ENCODE results near the gene PTPN1. TPM values are rescaled to one million over a fixed set of nuclear protein-coding genes. Genes with fewer than 3 reads are reported as not detected.

The PTPN1 gene
- total and polyA plus RNA-seq, 2 of the 13 experiments (the other 11 are each of a cell fraction or from before 2014, with no cell fraction given) = 17.7 to 37.2 TPM

DNA sequence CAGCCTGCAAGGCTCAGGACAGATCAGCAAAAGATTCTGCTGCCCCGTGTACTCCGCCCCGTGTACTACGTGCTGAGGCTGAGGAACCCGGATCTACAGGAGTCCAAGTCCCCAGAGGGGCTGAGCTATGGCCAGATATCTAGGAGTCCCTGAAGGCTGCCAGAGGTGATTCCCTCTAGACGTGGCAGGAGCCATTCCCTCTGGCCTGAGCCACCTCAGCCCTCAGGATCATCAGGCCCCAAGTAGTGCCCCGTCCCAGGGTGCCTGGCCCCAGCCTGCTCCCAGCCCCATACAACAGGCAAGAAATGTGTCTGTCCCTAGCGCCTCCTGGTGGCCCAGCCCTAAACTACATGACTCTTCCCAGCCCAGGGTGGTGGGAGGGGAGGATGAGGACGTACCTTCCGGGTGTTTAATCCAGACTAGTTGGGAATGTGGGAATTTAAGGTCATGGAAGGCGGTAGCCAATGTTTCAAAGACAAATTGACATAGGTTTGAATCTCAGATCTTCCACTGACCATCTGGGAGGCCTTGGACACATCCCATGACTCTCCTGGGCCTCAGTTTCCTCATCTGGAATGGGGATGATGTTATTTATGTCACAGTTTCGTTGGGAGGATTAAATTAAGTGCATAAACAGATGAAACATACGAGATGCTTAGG, 49.4 kb upstream of the PTPN1 start (continued):
- TF ChIP-seq GATAD1 (CRISPR knock-in tag; IDR thresholded peaks at IDR 0.05) (peak; percentile 63; the same call in 1 of the 2 replicates), ZNF260 (CRISPR knock-in tag; IDR thresholded peaks at IDR 0.05; ENCODE audit: borderline replicate concordance, low read depth) (0 out of 2 replicates have a peak, but pooled peaks have one; percentile 13), ZNF17 (CRISPR knock-in tag; IDR thresholded peaks at IDR 0.05) (no peak), MAZ (IDR thresholded peaks at IDR 0.05; ENCODE audit: borderline replicate concordance, low read depth, low read length) (peak; percentile 63; the same call in 1 of the 2 replicates), MAZ (CRISPR knock-in tag; IDR thresholded peaks at IDR 0.05; ENCODE audit: low read depth) (peak; percentile 96), ZFAT (CRISPR knock-in tag; conservative IDR thresholded peaks at IDR 0.05) (no peak), ESRRA (CRISPR knock-in tag; IDR thresholded peaks at IDR 0.05; ENCODE audit: low read depth) (peak; percentile 78; the same call in 1 of the 2 replicates), RAD21 (CRISPR knock-in tag; IDR thresholded peaks at IDR 0.05) (peak; percentile 100), ATRX (CRISPR knock-in tag; IDR thresholded peaks at IDR 0.05; ENCODE audit: borderline replicate concordance) (no peak), MTA3 (CRISPR knock-in tag; IDR thresholded peaks at IDR 0.05) (no peak), SNAI1 (CRISPR knock-in tag; IDR thresholded peaks at IDR 0.05; ENCODE audit: borderline replicate concordance) (0 out of 2 replicates have a peak, but pooled peaks have one; percentile 55), ZNF460 (CRISPR knock-in tag; IDR thresholded peaks at IDR 0.05; ENCODE audit: borderline replicate concordance) (no peak), TEAD3 (CRISPR knock-in tag; optimal IDR thresholded peaks at IDR 0.05; ENCODE audit: borderline replicate concordance) (peak; percentile 89), ZNF768 (CRISPR knock-in tag; IDR thresholded peaks at IDR 0.05) (peak; percentile 69; the same call in 1 of the 2 replicates), TBX3 (IDR thresholded peaks at IDR 0.05; ENCODE audit: borderline replicate concordance) (no peak), ZNF761 (CRISPR knock-in tag; conservative IDR thresholded peaks at IDR 0.05) (peak; percentile 95), NR2C2 (CRISPR knock-in tag; IDR thresholded peaks at IDR 0.05; ENCODE audit: borderline replicate concordance) (peak; percentile 27; the same call in 1 of the 2 replicates)
- TF ChIP-seq, protein P1, sequence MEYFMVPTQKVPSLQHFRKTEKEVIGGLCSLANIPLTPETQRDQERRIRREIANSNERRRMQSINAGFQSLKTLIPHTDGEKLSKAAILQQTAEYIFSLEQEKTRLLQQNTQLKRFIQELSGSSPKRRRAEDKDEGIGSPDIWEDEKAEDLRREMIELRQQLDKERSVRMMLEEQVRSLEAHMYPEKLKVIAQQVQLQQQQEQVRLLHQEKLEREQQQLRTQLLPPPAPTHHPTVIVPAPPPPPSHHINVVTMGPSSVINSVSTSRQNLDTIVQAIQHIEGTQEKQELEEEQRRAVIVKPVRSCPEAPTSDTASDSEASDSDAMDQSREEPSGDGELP (IDR thresholded peaks at IDR 0.05; ENCODE audit: borderline replicate concordance, low read depth) = 0 out of 2 replicates have a peak, but pooled peaks have one; percentile 33
- TF ChIP-seq, protein P2, sequence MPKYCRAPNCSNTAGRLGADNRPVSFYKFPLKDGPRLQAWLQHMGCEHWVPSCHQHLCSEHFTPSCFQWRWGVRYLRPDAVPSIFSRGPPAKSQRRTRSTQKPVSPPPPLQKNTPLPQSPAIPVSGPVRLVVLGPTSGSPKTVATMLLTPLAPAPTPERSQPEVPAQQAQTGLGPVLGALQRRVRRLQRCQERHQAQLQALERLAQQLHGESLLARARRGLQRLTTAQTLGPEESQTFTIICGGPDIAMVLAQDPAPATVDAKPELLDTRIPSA (CRISPR knock-in tag; IDR thresholded peaks at IDR 0.05; ENCODE audit: borderline replicate concordance) = no peak
- TF ChIP-seq, protein P3, sequence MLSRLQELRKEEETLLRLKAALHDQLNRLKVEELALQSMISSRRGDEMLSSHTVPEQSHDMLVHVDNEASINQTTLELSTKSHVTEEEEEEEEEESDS (CRISPR knock-in tag; IDR thresholded peaks at IDR 0.05; ENCODE audit: borderline replicate concordance) = 0 out of 2 replicates have a peak, but pooled peaks have one; percentile 26
- TF ChIP-seq, protein P4, sequence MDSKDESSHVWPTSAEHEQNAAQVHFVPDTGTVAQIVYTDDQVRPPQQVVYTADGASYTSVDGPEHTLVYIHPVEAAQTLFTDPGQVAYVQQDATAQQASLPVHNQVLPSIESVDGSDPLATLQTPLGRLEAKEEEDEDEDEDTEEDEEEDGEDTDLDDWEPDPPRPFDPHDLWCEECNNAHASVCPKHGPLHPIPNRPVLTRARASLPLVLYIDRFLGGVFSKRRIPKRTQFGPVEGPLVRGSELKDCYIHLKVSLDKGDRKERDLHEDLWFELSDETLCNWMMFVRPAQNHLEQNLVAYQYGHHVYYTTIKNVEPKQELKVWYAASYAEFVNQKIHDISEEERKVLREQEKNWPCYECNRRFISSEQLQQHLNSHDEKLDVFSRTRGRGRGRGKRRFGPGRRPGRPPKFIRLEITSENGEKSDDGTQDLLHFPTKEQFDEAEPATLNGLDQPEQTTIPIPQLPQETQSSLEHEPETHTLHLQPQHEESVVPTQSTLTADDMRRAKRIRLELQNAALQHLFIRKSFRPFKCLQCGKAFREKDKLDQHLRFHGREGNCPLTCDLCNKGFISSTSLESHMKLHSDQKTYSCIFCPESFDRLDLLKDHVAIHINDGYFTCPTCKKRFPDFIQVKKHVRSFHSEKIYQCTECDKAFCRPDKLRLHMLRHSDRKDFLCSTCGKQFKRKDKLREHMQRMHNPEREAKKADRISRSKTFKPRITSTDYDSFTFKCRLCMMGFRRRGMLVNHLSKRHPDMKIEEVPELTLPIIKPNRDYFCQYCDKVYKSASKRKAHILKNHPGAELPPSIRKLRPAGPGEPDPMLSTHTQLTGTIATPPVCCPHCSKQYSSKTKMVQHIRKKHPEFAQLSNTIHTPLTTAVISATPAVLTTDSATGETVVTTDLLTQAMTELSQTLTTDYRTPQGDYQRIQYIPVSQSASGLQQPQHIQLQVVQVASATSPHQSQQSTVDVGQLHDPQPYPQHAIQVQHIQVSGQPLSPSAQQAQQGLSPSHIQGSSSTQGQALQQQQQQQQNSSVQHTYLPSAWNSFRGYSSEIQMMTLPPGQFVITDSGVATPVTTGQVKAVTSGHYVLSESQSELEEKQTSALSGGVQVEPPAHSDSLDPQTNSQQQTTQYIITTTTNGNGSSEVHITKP (CRISPR knock-in tag; IDR thresholded peaks at IDR 0.05; ENCODE audit: low read depth) = peak; percentile 79; the same call in 1 of the 2 replicates
